ENCODE measurements around the gene SIPA1L3.

- TF ChIP-seq ATAD3A (CRISPR knock-in tag; IDR thresholded peaks at IDR 0.05) (no peak), ZNF451 (CRISPR knock-in tag; IDR thresholded peaks at IDR 0.05) (no peak)
These were observed 83.4 kb downstream of the SIPA1L3 start for GRCh38 chr19:37990362-37990761.
